DOHH2 (cell line): ENCODE measurements around the gene DGKD.

Source experiments
- H3F3A ChIP-seq: fragments of 200-600 bp; sonication (generic), shearing (Covaris generic); 2 replicates; pipeline ENCODE4 v1.6.0; 2016; ENCODE audit warnings: antibody characterized with exemption, mild to moderate bottlenecking; ENCODE audit not compliant: control insufficient read depth, insufficient read depth
- H3K27ac ChIP-seq: fragments of 200-600 bp; sonication (generic); 2 replicates; pipeline ENCODE4 v1.5.1; 2014; ENCODE audit warnings: low read depth, mild to moderate bottlenecking, low read length, moderate library complexity
- H3K27me3 ChIP-seq: fragments of 200-600 bp; sonication (generic); 2 replicates; pipeline ENCODE4 v1.6.1; 2014; ENCODE audit warnings: mild to moderate bottlenecking, low read length, mixed read lengths; ENCODE audit not compliant: control insufficient read depth
- H3K36me3 ChIP-seq: fragments of 200-600 bp; sonication (generic); 2 replicates; pipeline ENCODE4 v1.6.1; 2014; ENCODE audit warnings: mild to moderate bottlenecking, low read length, moderate library complexity, mixed read lengths; ENCODE audit not compliant: control insufficient read depth
- H3K4me1 ChIP-seq: fragments of 200-600 bp; sonication (generic); 2 replicates; pipeline ENCODE4 v1.6.1; 2014; ENCODE audit warnings: mild to moderate bottlenecking, low read length, mixed read lengths; ENCODE audit not compliant: control insufficient read depth
- H3K4me2 ChIP-seq: fragments of 200-600 bp; sonication (generic); 2 replicates; pipeline ENCODE4 v1.6.0; 2014; ENCODE audit warnings: mild to moderate bottlenecking, low read length, moderate library complexity
- H3K4me3 ChIP-seq: fragments of 200-600 bp; sonication (generic); 2 replicates; pipeline ENCODE4 v1.5.1; 2014; ENCODE audit warnings: mild to moderate bottlenecking, low read length, mixed read lengths
- H3K79me2 ChIP-seq: fragments of 200-600 bp; sonication (generic); 2 replicates; pipeline ENCODE4 v1.6.1; 2014; ENCODE audit warnings: mild to moderate bottlenecking, low read length, mixed read lengths; ENCODE audit not compliant: control insufficient read depth
- H3K9me2 ChIP-seq: fragments of 200-600 bp; sonication (generic); replicated peaks from 2 replicates; pipeline ENCODE4 v1.6.1; 2014; ENCODE audit warnings: mild to moderate bottlenecking, low read length, mixed read lengths; ENCODE audit not compliant: control insufficient read depth
- H3K9me3 ChIP-seq: fragments of 200-600 bp; sonication (generic); 2 replicates; pipeline ENCODE4 v1.6.1; 2014; ENCODE audit warnings: antibody characterized with exemption, low read length, mixed read lengths; ENCODE audit not compliant: control insufficient read depth, insufficient read depth
- H4K20me1 ChIP-seq: fragments of 200-600 bp; sonication (generic); 2 replicates; pipeline ENCODE4 v1.6.0; 2014; ENCODE audit warnings: low read depth, mild to moderate bottlenecking, antibody characterized with exemption, low read length, moderate library complexity; ENCODE audit not compliant: control insufficient read depth, insufficient read depth
- CTCF ChIP-seq: fragments of 200-600 bp; sonication (generic); IDR thresholded peaks from one replicate; pipeline ENCODE4 v1.5.1; 2014; ENCODE audit warnings: antibody characterized with exemption, mild to moderate bottlenecking, low read depth, low read length; ENCODE audit not compliant: poor library complexity, severe bottlenecking
- EZH2phosphoT487 ChIP-seq: fragments of 200-600 bp; sonication (generic); IDR thresholded peaks from 2 replicates; pipeline ENCODE4 v1.6.1; 2017; ENCODE audit warnings: borderline replicate concordance, mild to moderate bottlenecking, antibody characterized with exemption, low read length, moderate library complexity, mixed read lengths

The DGKD gene

GRCh38 chr2:233481368-233482142 lies 127.3 kb downstream of the DGKD start:
- TF ChIP-seq CTCF, result no peak
- TF ChIP-seq EZH2phosphoT487, result no peak
- no peak overlapping the region for H3K4me2 ChIP-seq
- H3K4me3 ChIP-seq, result no peak overlapping the region
- H3K9me2 ChIP-seq, result no peaks in the 10 kb centered on the region
- no peaks in the 10 kb centered on the region for H3K27me3 ChIP-seq
- H4K20me1 ChIP-seq, result no peaks in the 10 kb centered on the region
- H3K9me3 ChIP-seq, result no peaks in the 10 kb centered on the region
- no peaks in the 10 kb centered on the region for H3K36me3 ChIP-seq
- no peaks in the 10 kb centered on the region for H3K4me1 ChIP-seq
- no peaks in the 10 kb centered on the region for H3F3A ChIP-seq
- no peaks in the 10 kb centered on the region for H3K79me2 ChIP-seq
- no peak overlapping the region for H3K27ac ChIP-seq

GRCh38 chr2:233482616-233483015 lies 128.3 kb downstream of the DGKD start:
- Histone ChIP-seq H3K9me2 (no peaks in the 10 kb centered on the region), H3K4me3 (no peak overlapping the region), H3K27me3 (no peaks in the 10 kb centered on the region), H3K9me3 (no peaks in the 10 kb centered on the region), H4K20me1 (no peaks in the 10 kb centered on the region), H3K36me3 (no peaks in the 10 kb centered on the region), H3K4me2 (no peak overlapping the region), H3K79me2 (no peaks in the 10 kb centered on the region), H3K27ac (no peak overlapping the region), H3K4me1 (no peaks in the 10 kb centered on the region), H3F3A (no peaks in the 10 kb centered on the region)
- TF ChIP-seq CTCF, result no peak
- TF ChIP-seq EZH2phosphoT487, result no peak

GRCh38 chr2:233485726-233486125 lies 131.4 kb downstream of the DGKD start:
- H3K9me3 ChIP-seq, result no peaks in the 10 kb centered on the region
- TF ChIP-seq EZH2phosphoT487, result no peak
- no peak for TF ChIP-seq CTCF
- H4K20me1 ChIP-seq, result no peaks in the 10 kb centered on the region
- no peaks in the 10 kb centered on the region for H3K27me3 ChIP-seq
- no peaks in the 10 kb centered on the region for H3K36me3 ChIP-seq
- H3K4me1 ChIP-seq, result no peaks in the 10 kb centered on the region
- H3F3A ChIP-seq, result no peaks in the 10 kb centered on the region
- H3K4me2 ChIP-seq, result no peak overlapping the region
- no peak overlapping the region for H3K4me3 ChIP-seq
- no peaks in the 10 kb centered on the region for H3K9me2 ChIP-seq
- H3K27ac ChIP-seq, result no peak overlapping the region
- no peaks in the 10 kb centered on the region for H3K79me2 ChIP-seq
